OCI-M2 (cell line): ENCODE data around the gene MMP19.

ENCODE experiments used
- DNase-seq: peaks from one replicate; lab custom pipeline; 2025; ENCODE audit not compliant: unreplicated experiment; lab: John Stamatoyannopoulos, UW

The MMP19 gene

GRCh38 chr12:55815473-55815872, 27.3 kb downstream of the MMP19 start:
- no peak for DNase-seq

DNA sequence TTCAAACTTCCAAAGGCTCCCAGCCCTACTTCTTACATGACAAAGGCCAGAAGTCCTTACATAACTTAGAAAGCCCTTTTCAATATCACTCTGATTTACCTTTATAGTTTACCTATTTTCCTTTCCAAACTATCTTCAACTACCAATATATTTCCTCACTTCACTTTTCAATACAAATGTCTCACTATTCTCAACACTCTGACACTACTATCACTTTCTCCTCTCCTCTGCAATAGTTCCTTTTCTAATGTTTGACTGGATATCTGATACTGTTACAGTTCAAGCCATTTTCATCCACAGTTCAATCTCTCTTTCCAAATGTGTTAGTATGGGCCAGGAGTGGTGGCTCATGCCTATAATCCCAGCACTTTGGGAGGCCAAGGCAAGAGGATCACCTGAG, 28.5 kb downstream of the MMP19 start:
- DNase-seq: no peak

GRCh38 chr12:55812088-55812487, 30.6 kb downstream of the MMP19 start:
- DNase-seq: no peak

DNA sequence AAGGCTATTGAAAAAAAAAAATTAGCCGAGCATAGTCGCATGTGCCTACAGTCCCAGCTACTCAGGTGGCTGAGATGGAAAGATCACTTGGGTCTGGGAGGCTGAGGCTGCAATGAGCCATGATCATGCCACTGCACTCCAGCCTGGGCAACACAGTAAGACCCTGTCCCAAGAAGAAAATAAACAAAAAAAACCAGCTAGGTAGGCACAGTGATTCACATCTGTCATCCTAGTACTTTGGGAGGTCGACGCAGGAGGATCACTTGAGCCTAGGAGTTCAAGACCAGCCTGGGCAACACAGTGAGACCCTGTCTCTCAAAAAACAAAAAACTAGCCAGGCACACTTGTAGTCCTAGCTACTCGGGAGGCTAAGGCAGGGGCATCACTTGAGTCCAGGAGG, 33.5 kb downstream of the MMP19 start:
- no peak for DNase-seq

GRCh38 chr12:55806982-55807381, 35.8 kb downstream of the MMP19 start:
- DNase-seq: no peak

DNA sequence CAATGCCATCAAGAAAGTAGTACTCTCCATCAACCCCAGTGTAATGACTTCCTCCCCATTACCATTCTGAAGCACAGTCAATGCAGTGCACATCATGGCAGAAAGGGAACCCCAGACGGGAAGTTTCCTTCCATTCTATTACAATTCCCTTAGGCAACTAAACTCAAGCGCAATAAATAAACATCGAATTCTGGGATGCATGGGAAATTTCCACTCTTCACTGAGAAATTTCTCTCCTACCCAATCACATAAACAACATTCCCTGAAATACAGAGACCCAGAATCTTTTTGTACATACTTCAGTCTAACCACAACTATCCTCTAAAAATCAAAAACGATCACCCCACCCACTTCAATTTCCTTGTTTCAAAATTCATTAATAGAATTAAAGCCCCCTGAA, 45.2 kb downstream of the MMP19 start:
- no peak for DNase-seq

GRCh38 chr12:55797068-55797467, 45.7 kb downstream of the MMP19 start:
- DNase-seq: no peak

DNA sequence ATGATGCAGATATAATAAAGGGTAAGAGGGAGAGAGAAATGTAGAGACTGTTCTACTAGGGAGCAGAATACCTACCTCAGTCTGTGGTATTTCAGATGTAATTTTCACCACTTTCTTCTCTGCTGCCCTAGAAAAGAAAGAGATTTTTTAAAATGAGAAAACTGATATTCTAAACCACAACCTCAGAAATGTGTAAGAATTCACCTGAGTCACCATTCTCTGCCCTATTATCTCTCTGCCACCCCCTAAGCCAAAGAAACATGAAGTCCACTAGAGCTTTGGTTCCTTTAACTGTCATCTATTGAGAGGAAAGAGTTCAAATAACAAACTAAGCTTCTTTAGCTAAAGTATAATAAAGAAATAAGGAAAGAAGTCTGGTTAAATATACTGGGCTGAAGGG, 46.8 kb downstream of the MMP19 start:
- no peak for DNase-seq

DNA sequence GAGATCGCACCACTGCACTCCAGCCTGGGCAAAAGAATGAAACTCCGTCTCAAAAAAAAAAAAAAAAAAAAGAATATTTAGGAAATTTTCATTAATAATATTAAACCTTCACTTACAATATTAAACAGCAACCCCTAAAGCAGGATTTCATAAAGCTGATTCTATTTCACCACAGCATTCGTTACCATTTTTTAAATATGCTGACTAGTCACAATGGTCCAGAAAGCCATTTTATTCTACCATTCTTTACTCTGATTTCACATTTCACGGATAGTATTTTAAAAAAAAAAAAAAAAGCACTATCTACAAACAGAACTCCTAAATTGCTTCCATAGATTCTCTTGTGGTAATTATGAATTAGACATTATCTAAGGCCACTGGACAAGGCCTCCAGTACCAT, 52.8 kb downstream of the MMP19 start:
- no peak for DNase-seq

DNA sequence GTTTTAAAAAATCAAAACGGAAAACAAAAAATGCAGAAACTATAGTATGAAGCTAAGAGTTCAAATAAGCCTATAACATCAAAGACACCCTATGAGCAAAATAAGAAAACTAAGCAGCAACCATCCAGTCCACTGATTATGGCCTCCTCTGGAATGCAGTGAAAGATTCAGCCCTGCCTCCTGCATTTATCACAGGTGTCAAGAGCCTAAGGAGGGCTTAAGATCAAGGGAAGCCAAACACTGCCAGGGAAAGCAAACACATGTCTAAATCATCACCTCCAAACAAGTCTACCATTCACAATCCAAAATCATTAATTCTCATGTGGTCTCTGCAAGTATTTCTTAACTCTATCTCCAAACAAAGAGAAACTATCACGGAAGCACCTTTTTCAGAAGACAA, 53.6 kb downstream of the MMP19 start:
- DNase-seq: no peak

DNA sequence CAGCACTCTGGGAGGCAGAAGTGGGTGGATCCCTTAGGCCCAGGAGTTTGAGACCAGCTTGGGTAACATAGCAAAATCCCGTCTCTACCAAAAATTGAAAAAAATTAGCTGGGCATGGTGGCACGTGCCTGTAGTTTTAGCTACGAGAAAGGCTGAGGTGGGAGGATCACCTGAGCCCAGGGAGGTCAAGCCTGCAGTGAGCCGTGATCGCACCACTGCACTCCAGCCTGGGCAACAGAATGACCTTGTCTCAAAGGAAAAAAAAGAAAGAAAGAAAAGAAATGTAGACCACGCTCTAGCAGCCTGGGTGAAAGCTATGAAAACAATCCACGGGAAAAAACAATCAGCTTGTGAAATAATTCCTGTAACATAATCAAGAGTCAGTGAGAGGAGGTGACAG, 54.2 kb downstream of the MMP19 start:
- DNase-seq: no peak
